ENCODE measurements around the gene MAP3K14. TPM values are rescaled to one million over a fixed set of nuclear protein-coding genes. Genes with fewer than 3 reads are reported as not detected.
A peak's percentile ranks its signal among the peaks of the same experiment; 100 is the strongest.

The MAP3K14 gene
- total RNA-seq, 1 donor from 2014 or later = 49.5 TPM

DNA sequence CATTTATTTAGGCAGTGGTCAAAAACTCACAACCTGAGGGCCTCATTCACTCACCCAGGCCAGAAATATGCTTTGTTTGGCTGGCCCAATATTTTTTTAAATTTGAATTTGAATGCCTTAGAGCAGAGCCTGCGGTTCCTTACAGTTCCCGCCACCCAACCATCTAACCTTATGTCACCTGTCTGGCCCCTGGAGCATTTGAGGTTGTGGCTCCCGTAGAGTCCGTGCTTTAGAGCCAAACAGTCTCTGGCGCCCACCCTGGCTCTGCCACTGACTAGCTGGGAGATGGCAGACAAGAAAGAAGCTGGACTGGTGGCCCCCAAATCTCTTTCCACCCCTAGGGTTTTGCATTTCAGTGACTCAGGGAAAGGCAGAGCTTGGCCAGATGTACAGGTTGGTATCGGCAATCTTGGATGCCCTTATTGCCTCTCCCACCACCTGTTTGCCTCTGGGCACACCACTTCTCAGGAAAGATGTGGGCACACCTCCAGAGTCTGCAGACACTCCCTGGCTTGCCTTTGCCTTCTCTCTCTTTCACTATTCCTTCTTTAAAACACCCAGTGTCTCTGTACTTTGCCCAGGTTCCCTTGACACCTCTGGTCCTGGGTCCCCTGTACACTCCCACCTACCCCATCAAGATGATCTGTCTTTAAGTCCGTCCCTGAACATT is 1.9 kb upstream of the MAP3K14 start:
- Mint-ChIP-seq H3K27me3 (ENCODE audit: low read depth) (peaks cover 1% of the 10 kb centered on the region), H3K27ac (no peak overlapping the region), H3K36me3 (ENCODE audit: low read depth) (peaks cover 26% of the 10 kb centered on the region), H3K4me3 (ENCODE audit: low read depth) (no peak overlapping the region), H3K9me3 (no peaks in the 10 kb centered on the region), H3K4me1 (ENCODE audit: low read depth) (peaks cover 54% of the 10 kb centered on the region)
- DNase-seq (ENCODE audit: low spot score) = no peak
- intact Hi-C loops (cut with micrococcal nuclease) = loop anchor here (10.0 kb wide), 1 partner anchor 876 kb away; the partner anchor contains the start of gene KANSL1

- Mint-ChIP-seq H3K36me3 (ENCODE audit: low read depth) (peaks cover 38% of the 10 kb centered on the region), H3K4me1 (ENCODE audit: low read depth) (peaks cover 66% of the 10 kb centered on the region), H3K27me3 (ENCODE audit: low read depth) (peaks cover 1% of the 10 kb centered on the region), H3K27ac (peak overlapping the region; percentile 90), H3K9me3 (no peaks in the 10 kb centered on the region), H3K4me3 (ENCODE audit: low read depth) (peak overlapping the region; percentile 83)
- DNase-seq (ENCODE audit: low spot score) = peak; percentile 100
- intact Hi-C loops (cut with micrococcal nuclease) = loop anchor here (2.0 to 10.0 kb wide), 2 partner anchors 35 to 877 kb away; partner anchors contain the start of gene KANSL1
Observed at GRCh38 chr17:45317111-45317928, 500 bp upstream of the MAP3K14 start.

- Mint-ChIP-seq H3K4me1 (ENCODE audit: low read depth) (peaks cover 67% of the 10 kb centered on the region), H3K36me3 (ENCODE audit: low read depth) (peaks cover 51% of the 10 kb centered on the region)
Observed at GRCh38 chr17:45315648-45316433, 979 bp downstream of the MAP3K14 start.

GRCh38 chr17:45314741-45315647 is 1.8 kb downstream of the MAP3K14 start:
- H3K9me3 Mint-ChIP-seq = no peaks in the 10 kb centered on the region
- intact Hi-C loops (cut with micrococcal nuclease) = loop anchor here (10.0 kb wide), 1 partner anchor 880 kb away; the partner anchor contains the start of gene KANSL1
- peaks cover 70% of the 10 kb centered on the region for H3K4me1 Mint-ChIP-seq (ENCODE audit: low read depth)
- H3K27me3 Mint-ChIP-seq (ENCODE audit: low read depth) = peaks cover 1% of the 10 kb centered on the region
- no peak for DNase-seq (ENCODE audit: low spot score)
- peak overlapping the region; percentile 99 for H3K4me3 Mint-ChIP-seq (ENCODE audit: low read depth)
- H3K36me3 Mint-ChIP-seq (ENCODE audit: low read depth) = peaks cover 59% of the 10 kb centered on the region
- peak overlapping the region; percentile 99 for H3K27ac Mint-ChIP-seq

More at GRCh38 chr17:45315648-45316433, 979 bp downstream of the MAP3K14 start:
- Mint-ChIP-seq H3K27me3 (ENCODE audit: low read depth) (peaks cover 1% of the 10 kb centered on the region), H3K9me3 (no peaks in the 10 kb centered on the region), H3K4me3 (ENCODE audit: low read depth) (peak overlapping the region; percentile 99), H3K27ac (peak overlapping the region; percentile 99)
- DNase-seq (ENCODE audit: low spot score) = no peak
- intact Hi-C loops (cut with micrococcal nuclease) = loop anchor here (2.0 to 10.0 kb wide), 2 partner anchors 37 to 879 kb away; partner anchors contain the start of gene KANSL1

DNA sequence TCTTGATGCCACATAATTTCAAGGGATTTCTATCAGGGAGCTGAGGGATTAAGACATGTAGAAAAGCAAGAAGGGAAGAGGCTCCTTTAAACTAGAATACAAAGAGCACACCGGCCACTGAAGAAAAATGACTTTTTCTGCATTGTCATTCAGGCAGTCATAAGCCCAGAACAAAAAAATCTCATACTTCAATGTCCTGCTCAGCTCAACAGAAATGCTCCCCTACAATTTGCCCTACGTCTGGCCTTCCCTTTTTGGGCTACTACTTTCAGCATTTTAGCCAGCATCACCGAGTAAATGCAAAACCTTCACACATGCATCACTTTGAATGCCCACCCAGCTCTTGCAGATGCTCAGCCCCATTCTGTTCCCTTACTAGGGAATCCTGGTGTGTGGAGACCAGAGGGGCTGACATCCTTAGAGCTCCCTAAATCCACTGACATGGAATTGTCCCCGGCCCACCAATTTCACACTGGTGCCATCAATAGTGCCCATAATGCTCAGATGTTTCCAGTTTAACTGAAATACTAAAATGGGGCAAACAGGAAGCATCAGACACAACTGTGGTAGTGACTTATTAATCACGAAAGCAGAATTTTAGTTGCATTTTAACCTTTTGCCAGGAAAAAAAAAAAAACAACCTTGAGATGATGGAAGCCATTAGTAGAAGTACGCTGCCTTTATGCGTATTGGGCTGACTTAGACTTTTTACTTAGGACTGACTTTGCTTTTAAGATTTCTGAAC is 2.7 kb downstream of the MAP3K14 start:
- Mint-ChIP-seq H3K4me1 (ENCODE audit: low read depth) (peaks cover 66% of the 10 kb centered on the region), H3K9me3 (no peaks in the 10 kb centered on the region), H3K4me3 (ENCODE audit: low read depth) (peak overlapping the region; percentile 99), H3K36me3 (ENCODE audit: low read depth) (peaks cover 66% of the 10 kb centered on the region), H3K27ac (peak overlapping the region; percentile 99), H3K27me3 (ENCODE audit: low read depth) (peaks cover 1% of the 10 kb centered on the region)
- no peak for DNase-seq (ENCODE audit: low spot score)
- intact Hi-C loops (cut with micrococcal nuclease) = loop anchor here (2.0 to 10.0 kb wide), 5 partner anchors 43 to 881 kb away; partner anchors contain the start of genes HEXIM1 and KANSL1

- H3K36me3 Mint-ChIP-seq (ENCODE audit: low read depth) = peaks cover 71% of the 10 kb centered on the region
- peaks cover 1% of the 10 kb centered on the region for H3K27me3 Mint-ChIP-seq (ENCODE audit: low read depth)
- H3K9me3 Mint-ChIP-seq = no peaks in the 10 kb centered on the region
- peak overlapping the region; percentile 99 for H3K27ac Mint-ChIP-seq
- no peak for DNase-seq (ENCODE audit: low spot score)
- H3K4me1 Mint-ChIP-seq (ENCODE audit: low read depth) = peaks cover 63% of the 10 kb centered on the region
- H3K4me3 Mint-ChIP-seq (ENCODE audit: low read depth) = peak overlapping the region; percentile 99
- intact Hi-C loops (cut with micrococcal nuclease) = loop anchor here (2.0 to 10.0 kb wide), 5 partner anchors 43 to 881 kb away; partner anchors contain the start of genes HEXIM1 and KANSL1
Observed at GRCh38 chr17:45313421-45313771, 3.4 kb downstream of the MAP3K14 start.

GRCh38 chr17:45312477-45313420 is 4.1 kb downstream of the MAP3K14 start:
- intact Hi-C loops (cut with micrococcal nuclease) = loop anchor here (1.0 to 10.0 kb wide), 9 partner anchors 9 to 882 kb away; partner anchors contain the start of genes HEXIM1 and KANSL1
- Mint-ChIP-seq H3K36me3 (ENCODE audit: low read depth) (peaks cover 77% of the 10 kb centered on the region), H3K4me3 (ENCODE audit: low read depth) (peak overlapping the region; percentile 99), H3K27ac (peak overlapping the region; percentile 99), H3K9me3 (no peaks in the 10 kb centered on the region), H3K27me3 (ENCODE audit: low read depth) (peaks cover 1% of the 10 kb centered on the region), H3K4me1 (ENCODE audit: low read depth) (peaks cover 67% of the 10 kb centered on the region)
- DNase-seq (ENCODE audit: low spot score) = no peak

DNA sequence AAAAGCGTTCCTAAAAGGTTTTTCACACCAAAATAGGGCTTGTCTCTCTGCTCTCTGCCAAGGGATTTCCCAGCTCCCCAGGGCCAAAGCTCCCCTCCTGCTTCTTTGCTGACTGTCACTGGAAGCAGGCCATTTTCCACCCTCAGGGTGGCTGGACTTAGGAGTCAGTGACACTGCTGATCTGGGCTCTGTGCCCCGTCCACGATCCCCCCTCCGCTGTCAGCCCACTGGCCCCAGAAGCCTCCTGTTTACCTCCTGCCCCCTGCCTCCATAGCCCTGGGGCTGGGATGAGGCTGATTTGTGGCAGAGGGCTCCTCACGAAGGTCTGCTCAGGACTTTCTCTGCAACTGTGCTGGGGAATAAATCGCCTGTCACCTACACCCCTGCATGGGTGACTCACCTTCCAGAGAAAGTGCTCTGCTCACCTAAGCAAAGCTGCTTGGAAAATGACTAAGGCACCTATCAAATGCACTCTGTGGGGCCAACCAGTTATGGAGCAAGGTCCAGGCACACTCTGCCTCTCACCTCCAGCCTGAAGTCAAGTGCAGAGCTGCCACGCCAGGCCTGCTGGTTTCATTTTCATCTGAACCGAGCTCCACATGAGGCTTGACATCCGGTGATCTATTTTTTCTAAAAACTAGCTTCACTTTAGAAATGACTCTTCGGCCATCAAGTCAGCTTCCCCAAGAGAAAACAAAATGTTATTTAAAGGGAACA is 4.9 kb downstream of the MAP3K14 start:
- peak; percentile 80 for DNase-seq (ENCODE audit: low spot score)
- H3K36me3 Mint-ChIP-seq (ENCODE audit: low read depth) = peaks cover 84% of the 10 kb centered on the region

DNA sequence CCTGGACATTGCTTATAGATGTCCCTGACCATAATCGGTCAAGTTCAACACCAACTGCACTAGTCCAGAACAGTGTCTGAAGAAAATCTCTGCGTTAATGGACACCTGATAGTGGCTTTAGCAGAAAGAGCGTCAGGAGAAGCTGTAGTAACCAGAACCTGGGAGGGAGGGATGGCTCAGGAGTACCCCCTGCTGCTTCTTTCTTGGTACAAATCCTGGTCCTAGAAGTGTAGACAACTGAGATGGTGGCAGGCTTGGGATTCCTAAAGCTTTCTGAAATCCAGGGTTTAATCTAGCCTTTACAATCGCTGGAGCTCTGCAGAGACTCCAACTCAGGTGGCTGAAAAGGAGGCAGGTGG is 5.4 kb downstream of the MAP3K14 start:
- H3K36me3 Mint-ChIP-seq (ENCODE audit: low read depth) = peaks cover 87% of the 10 kb centered on the region
- H3K27me3 Mint-ChIP-seq (ENCODE audit: low read depth) = no peaks in the 10 kb centered on the region
- intact Hi-C loops (cut with micrococcal nuclease) = loop anchor here (10.0 kb wide), 1 partner anchor 883 kb away; the partner anchor contains the start of gene KANSL1
- H3K4me3 Mint-ChIP-seq (ENCODE audit: low read depth) = peak overlapping the region; percentile 99
- peaks cover 72% of the 10 kb centered on the region for H3K4me1 Mint-ChIP-seq (ENCODE audit: low read depth)
- H3K27ac Mint-ChIP-seq = peak overlapping the region; percentile 99
- no peaks in the 10 kb centered on the region for H3K9me3 Mint-ChIP-seq
- DNase-seq (ENCODE audit: low spot score) = no peak

More for the DNA sequence above, 4.9 kb downstream of the MAP3K14 start:
- Mint-ChIP-seq H3K27me3 (ENCODE audit: low read depth) (no peaks in the 10 kb centered on the region), H3K27ac (peak overlapping the region; percentile 99), H3K4me3 (ENCODE audit: low read depth) (peak overlapping the region; percentile 99), H3K9me3 (no peaks in the 10 kb centered on the region), H3K4me1 (ENCODE audit: low read depth) (peaks cover 68% of the 10 kb centered on the region)
- intact Hi-C loops (cut with micrococcal nuclease) = loop anchor here (1.0 to 10.0 kb wide), 9 partner anchors 9 to 883 kb away; partner anchors contain the start of genes HEXIM1 and KANSL1

Measured in activated T-helper 2 cell treated with anti-CD3 and anti-CD28 coated beads, Interferon-gamma antibody, Interleukin-2, Interleukin-4, amounts not matched to agents 10 μg/mL and 5 μg/mL and 100 μg/mL, durations not matched to agents 14 hours and 24 hours and 36 hours (primary cell).